GM03348 (cell line): ENCODE measurements around the gene EXOC2.
"Not testable (repeated sequence)": the region's sequence is repeated elsewhere in the genome, so short reads cannot be mapped to it uniquely, and the experiment has no call there.

Source experiments
- DNase-seq: peaks from one replicate; pipeline ENCODE4 v3.0.0; 2012; ENCODE audit warnings: low spot score

EXOC2 gene

DNA sequence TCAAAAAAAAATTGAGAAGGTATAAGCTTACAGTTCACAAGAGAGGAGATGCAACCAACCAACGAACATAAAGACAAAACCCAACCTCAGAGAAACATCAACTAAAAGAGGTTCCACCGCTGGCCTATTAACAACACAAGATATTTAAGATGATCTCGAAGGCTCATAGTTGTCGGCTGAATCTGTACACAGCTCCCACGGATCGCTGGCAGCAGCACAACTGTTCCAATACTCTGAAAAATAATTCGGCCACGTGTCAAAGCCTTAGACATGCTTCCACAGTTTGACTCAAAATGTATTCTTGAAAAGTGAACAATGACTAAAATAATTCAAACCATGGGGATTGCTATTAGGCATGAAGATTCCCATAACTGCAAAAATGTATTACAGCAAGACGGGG lies 13.7 kb downstream of the EXOC2 start:
- no peak for DNase-seq

DNA sequence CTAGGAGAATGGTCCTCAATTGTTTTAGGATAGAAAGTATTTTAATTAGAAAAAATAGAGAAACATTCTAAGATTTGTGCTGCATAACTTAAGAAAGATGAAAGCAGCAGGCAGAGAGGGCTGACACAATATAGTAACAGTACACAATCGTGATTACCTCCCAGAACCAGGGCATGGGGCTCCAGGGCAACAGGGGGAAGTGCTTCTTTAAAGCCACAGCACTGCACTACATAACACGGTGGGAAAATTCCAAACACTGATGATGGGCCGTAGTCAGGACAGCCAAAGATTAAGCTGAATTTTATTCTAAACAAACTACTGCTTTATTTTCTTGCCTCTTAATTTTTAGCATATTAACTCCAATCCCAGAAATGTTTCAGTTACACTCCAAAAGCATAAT lies 14.4 kb downstream of the EXOC2 start:
- DNase-seq = no peak

DNA sequence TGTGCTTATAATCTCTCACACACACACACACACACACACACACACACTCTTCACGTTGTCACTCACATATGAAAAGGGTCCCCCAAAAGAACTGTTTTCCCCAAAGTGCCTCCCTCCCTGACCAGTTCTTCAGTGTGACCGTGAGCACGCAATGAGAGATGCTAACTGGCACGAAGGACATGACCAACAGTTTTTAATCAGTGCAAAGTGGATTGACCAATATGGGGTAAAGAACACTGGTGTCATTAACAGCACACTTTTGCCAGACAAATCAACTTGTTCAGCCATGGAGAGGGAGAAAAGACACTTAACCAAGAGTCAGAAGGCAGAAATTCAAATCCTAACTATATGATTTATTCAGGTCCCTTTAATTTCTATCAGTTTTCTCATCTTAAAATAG lies 15.0 kb downstream of the EXOC2 start:
- no peak for DNase-seq

DNA sequence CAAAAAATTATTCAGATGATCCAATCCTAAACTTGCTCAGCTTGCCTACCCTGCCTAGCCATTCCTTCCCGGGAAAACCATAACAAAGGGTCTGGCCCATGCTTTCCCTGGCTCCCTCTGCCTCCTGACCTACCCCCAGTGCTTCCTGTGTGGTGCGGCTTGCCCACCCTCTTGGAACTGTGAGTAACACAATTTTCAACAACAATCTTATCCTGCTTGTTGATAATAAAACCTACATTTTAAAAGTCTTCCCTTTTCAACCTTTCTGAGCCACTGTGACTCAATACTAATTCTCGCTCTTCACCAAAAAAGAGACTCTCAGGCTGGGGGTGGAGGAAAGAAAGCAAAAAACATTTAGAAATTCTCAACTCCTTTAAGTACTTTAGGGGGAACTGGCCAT lies 18.0 kb downstream of the EXOC2 start:
- no peak for DNase-seq

GRCh38 chr6:674406-674805 lies 18.5 kb downstream of the EXOC2 start:
- no peak for DNase-seq

- no peak for DNase-seq
Observed at GRCh38 chr6:667253-667927, 25.5 kb downstream of the EXOC2 start.

DNA sequence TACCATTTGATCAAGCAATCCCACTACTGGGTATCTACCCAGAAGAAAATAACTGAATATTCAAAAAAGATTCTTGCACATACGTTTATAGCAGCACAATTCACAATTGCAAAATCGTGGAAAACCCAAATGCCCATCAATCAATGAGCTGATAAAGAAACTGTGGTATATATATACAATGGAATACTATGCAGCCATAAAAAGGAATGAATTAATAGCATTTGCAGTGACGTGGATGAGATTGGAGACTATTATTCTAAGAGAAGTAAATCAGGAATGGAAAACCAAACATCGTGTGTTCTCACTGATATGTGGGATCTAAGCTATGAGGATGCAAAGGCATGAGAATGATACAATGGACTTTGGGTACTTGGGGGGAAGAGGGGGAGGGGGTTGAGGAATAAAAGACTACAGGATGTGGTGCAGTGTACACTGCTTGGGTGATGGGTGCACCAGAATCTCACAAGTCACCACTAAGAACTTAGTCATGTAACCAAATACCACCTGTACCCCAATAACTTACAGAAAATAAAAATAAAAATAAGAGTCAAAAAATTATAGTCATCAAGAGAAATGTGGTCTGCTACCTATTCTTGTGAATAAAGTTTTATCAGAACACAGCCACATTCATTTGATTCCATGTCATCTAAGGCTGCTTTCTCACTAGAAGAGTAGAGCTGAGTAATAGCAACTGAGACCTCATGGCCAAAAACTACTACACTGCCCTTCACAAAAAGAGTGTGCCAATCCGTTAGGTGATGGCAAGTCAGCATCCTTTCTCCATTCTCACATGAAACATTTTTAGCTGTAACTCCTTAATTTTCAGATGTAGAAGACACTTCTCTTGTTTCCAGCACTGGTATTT lies 27.3 kb downstream of the EXOC2 start:
- no peak for DNase-seq

DNA sequence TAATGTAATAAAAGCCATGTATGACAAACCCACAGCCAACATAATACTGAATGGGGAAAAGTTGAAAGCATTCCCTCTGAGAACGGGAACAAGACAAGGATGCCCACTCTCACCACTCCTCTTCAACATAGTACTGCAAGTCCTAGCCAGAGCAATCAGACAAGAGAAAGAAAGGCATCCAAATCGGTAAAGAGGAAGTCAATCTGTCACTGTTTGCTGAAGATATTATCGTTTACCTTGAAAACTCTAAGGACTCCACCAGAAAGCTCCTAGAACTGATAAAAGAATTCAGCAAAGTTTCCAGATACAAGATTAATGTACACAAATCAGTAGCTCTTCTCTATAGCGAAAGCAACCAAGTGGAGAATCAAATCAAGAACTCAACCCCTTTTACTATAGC lies 29.2 kb downstream of the EXOC2 start:
- DNase-seq = not testable (repeated sequence)

DNA sequence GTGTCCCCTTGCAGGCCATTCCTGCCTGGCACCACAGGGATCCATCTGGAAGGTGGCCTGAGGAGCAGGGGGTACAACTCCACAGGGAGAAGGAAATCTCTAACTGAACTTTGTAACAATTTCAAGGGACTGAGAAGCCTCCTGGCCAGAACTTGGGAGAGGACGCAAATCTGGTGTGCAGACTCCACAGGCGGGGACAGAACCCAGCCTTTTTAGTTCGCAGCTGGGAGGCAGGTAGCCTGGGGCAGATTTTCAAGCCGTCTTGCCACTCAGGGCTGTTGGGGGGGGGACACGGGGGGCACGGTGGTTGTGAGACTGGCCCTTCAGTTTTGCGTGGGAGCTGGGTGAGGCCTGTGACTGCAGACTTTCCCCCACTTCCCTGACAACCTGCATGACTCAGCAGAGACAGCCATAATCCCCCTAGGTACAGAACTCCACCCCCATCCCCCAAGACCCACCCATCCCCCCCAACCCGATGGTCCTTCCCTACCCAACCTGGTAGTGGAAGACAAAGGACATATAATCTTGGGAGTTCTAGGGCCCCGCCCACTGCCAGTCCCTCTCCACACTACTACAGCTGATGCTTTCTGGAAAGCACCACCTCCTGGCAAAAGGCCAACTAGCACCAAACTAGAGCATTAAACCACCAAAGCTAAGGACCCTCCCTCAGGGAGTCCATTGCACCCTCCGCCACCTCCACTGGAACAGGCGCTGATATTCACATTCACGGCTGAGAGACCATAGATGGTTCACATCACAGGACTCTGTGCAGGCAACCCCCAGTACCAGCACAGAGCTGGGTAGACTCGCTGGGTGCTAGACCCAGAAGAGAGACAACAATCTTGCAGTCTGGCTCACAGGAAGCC lies 33.0 kb downstream of the EXOC2 start:
- no peak for DNase-seq

GRCh38 chr6:658244-658643 lies 34.7 kb downstream of the EXOC2 start:
- peak; percentile 63 for DNase-seq

DNA sequence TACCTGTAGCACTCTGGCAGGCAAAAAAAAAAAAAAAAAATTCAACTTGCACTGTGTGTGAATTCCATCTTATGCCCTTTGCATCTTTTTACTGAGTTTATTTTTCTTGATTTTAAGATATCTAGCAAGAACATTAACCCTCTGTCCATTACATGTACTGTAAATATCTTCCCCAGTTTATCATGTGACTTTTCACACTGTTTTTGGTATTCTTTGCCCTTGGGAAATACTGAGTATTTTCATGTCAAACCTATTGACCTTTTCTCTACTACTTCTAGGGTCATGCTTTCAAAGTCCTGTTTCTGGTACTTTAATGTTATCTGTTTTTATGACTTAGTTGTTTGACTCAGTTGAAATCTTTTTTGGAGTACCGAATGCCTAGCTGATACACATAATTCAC lies 35.2 kb downstream of the EXOC2 start:
- DNase-seq = no peak

DNA sequence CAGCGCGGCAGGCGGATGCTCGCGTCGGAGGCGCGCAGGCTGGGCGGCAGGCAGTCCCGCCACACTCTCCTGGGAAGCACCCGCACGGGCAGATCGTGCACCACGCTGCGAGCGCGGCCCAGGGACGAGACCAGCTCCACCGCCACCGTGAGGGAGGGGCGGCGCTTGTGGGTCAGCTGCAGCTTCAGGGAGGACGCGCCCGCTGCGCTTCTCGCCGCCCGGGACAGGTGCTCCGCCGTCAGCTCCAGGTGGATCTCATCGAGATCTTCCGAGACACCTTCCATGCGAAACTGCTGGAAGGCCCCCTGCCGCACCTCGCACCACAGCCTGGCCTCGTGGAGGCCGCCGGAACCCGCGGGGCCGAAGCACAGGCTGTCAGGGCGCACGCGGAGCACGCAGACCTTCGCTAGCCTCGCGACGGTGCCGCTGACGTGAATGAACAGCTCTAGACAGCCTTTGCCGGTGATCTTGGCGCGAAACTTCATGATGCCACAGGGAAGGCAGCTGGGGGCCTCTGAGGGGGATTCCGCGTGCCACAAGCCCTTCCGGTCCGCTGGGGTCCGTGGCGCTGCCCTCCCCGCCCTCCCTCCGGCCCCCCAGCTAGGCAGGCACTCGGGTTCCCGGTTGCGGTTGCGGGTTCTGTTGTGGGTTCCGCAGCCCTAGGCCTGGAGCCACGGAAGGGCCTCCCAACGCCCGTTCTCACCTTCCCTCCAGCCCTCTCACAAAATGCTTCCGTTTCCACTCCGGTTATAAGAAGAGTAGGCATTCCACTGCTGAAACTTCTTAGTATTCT lies 36.3 kb downstream of the EXOC2 start, which contains the start of gene HUS1B:
Gene HUS1B (minus strand): TSS at position 641 of the 793 bp plus-strand sequence. CDS start 156 bp downstream, at position 485.
- DNase-seq = no peak

GRCh38 chr6:654136-654535 lies 38.8 kb downstream of the EXOC2 start:
- DNase-seq = no peak

DNA sequence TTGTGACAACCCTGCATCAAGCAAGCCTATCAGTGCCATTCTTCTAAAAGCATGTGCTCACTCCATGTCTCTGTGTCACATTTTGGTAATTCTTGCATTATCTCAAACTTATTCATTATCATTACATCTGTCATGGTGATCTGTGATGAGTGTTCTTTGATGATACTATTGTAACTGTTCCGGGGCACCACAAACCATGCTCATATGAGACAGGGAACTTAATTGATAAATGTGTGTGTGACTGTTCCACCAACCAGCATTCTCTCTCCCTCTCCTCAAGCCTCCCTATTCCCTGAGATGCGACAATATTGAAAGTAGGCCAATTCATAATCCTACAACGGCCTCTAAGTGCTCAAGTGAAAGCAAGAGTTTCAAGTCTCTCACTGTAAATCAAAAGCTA lies 40.1 kb downstream of the EXOC2 start:
- DNase-seq = no peak

- no peak for DNase-seq
Observed at GRCh38 chr6:650098-650497, 42.8 kb downstream of the EXOC2 start.

DNA sequence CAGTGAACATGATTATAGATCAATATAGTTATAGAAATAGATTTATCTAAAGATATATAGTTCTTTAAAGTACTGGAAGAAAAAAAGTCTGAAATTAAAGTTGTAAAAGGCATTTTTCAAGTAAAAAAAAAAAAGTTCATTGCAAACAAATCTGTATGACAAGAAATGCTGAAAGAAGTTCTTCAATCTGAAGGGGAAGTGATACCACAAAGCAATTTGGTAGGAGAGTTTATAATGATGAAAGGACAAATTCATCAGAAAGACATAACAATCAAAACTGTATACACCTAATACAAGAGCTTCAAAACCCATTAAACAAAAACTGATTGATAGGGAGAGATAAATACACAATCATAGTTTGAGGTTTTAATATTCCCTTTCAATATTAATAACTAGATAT lies 50.1 kb downstream of the EXOC2 start:
- DNase-seq = no peak

- no peak for DNase-seq
Observed at GRCh38 chr6:641225-641985, 51.5 kb downstream of the EXOC2 start.

GRCh38 chr6:636488-636887 lies 56.5 kb downstream of the EXOC2 start:
- DNase-seq = no peak

GRCh38 chr6:635233-635632 lies 57.7 kb downstream of the EXOC2 start:
- DNase-seq = no peak

DNA sequence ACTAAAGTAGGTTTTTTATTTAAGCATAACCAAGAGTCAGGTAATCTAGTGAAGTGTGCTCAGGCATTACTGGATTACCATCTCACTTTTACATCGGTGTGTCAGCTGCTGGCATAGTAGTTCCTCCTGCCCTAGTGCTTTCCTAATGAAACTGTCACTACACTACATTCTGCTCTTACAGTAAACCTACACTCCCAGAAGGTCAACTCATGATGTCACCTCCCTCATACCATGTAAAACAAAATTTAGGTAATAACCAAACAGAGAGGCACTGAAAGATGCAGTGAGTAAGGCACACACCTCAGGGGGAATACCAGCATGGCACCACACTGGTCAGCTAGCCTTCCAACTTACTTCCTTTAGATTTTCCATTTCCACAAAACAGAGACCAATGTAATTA lies 59.3 kb downstream of the EXOC2 start:
- no peak for DNase-seq

DNA sequence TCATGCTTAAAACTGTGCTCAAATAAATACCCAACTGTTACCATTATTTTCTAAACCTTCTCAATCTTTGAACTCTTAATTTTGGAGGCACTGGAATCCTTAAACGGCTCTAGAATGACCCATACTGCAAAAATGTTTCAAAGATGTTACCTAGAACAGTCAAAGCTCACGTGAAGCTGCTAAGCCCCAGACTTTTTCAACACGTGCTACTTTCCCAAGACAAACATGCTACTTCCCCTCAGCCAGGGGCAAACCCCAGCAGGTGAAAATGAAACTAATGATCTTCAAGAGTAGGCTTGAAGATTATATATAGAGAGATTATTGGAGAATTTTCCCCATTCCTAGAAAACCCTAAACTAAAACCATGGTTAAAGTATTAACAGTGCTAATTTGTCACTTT lies 64.2 kb downstream of the EXOC2 start:
- no peak for DNase-seq
